Effector CD8-positive, alpha-beta T cell (primary cell): ENCODE measurements around the gene ZNF593.

Source experiments
- DNase-seq: peaks from one replicate; lab custom pipeline; 2025; lab: John Stamatoyannopoulos, UW

The ZNF593 gene

DNA sequence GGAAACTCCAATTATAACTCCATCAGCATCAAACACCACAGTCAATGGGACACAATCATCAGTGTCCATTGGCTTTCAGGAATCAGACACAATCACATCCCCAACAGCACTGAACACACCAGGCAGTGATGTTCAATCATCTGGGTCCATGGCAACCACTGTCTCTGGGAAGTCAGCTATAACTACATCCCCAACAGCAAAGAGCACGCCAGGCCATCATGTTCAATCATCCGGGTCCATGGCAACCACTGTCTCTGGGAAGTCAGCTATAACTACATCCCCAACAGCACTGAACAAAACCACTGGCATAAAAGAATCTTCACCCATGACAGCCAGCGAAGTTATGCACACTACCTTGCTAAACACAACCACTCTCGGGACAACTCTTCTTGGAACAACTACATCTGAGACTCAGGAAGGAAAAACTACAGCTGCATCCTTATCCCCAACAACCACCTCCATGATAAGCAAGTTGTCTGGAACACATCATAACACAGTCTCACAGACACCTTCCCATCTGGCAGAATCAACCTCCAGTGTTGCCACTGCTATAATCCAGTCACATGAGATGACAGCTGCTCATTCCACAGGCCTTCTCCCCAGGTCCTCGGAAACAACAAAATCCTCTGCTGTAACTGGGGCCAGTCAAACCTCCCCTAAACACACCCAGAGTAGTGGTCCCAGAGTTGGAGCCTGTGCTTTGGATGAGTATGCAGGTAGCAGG is 40.6 kb downstream of the ZNF593 start:
- no peak for DNase-seq

DNA sequence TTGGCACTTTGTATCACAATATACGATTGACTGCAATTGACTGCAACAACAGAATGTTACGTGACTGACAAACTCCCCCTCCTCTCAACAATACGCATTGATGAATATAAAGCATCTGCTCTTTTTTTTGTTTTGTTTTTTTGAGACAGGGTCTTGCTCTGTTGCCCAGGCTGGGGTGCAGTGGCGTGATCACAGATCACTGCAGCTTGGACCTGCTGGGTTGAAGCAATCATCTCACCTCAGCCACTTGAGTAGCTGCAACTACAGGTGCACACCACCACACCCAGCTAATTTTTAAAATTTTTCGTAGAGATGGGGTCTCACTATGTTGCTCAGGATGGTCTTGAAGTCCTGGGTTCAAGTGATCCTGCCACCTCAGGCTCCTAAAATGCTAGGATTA is 43.0 kb downstream of the ZNF593 start:
- no peak for DNase-seq

DNA sequence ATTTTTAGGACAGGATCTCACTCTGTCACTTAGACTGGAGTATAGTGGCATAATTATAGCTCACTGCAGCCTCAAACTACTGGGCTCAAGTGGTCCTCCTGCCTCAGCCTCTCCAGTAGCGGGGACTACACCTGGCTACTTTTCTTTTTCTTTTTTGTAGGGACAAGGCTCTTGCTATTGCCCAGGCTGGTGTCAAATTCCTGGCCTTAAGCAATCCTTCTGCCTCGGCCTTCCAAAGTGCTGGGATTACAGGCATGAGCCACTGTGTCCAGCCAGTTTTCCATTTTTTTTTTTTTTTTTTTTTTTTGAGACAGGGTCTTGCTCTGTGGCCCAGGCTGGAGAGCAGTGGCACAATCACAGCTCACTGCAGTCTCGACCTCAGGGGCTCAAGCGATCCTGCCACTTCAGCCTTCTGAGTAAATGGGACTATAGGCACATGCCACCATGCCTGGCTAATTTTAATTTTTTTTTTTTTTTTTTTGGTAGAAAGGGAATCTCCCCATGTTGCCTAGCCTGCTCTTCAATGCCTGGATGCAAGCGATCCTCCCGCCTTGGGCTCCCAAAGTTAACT is 43.7 kb downstream of the ZNF593 start:
- no peak for DNase-seq

- DNase-seq = no peak
These were observed 45.5 kb downstream of the ZNF593 start for GRCh38 chr1:26215246-26215645.

GRCh38 chr1:26218906-26219494 is 49.3 kb downstream of the ZNF593 start:
- DNase-seq = no peak
